Astrocyte (in vitro differentiated cells and primary cell): ENCODE measurements around the gene TRIM16. TPM values are rescaled to one million over a fixed set of nuclear protein-coding genes. Genes with fewer than 3 reads are reported as not detected.

Source experiments
- DNase-seq: peaks from one replicate; pipeline ENCODE4 v3.0.0-alpha.2; 2010; ENCODE audit warnings: low read depth
- FAIRE-seq: peaks from 2 replicates; lab custom pipeline; 2011; peaks lifted over from hg19 to GRCh38; lab: Jason Lieb, UNC
- H2AFZ ChIP-seq: 2 replicates; pipeline ENCODE4 v1.6.0; 2012; ENCODE audit warnings: low read depth, low read length, inconsistent platforms
- H3K27ac ChIP-seq: 2 replicates; pipeline ENCODE4 v1.5.1; 2011; ENCODE audit warnings: low read depth, low read length, inconsistent platforms
- H3K27me3 ChIP-seq: 2 replicates; pipeline ENCODE4 v1.6.0; 2011; ENCODE audit warnings: low read length, inconsistent platforms; ENCODE audit not compliant: insufficient read depth
- H3K36me3 ChIP-seq: 2 replicates; pipeline ENCODE4 v1.5.1; 2011; ENCODE audit warnings: low read length, inconsistent platforms; ENCODE audit not compliant: insufficient read depth
- H3K4me1 ChIP-seq: 2 replicates; pipeline ENCODE4 v1.5.1; 2011; ENCODE audit warnings: low read length, inconsistent platforms; ENCODE audit not compliant: insufficient read depth
- H3K4me2 ChIP-seq: 2 replicates; pipeline ENCODE4 v1.6.0; 2012; ENCODE audit warnings: low read length, inconsistent platforms
- H3K4me3 ChIP-seq: 2 replicates; pipeline ENCODE4 v1.5.1; 2011; ENCODE audit warnings: low read depth, mild to moderate bottlenecking, low read length, inconsistent platforms; ENCODE audit not compliant: insufficient read depth
- H3K79me2 ChIP-seq: 2 replicates; pipeline ENCODE4 v1.6.0; 2012; ENCODE audit warnings: mild to moderate bottlenecking, low read length, inconsistent platforms; ENCODE audit not compliant: insufficient read depth
- H3K9ac ChIP-seq: 2 replicates; pipeline ENCODE4 v1.6.0; 2012; ENCODE audit warnings: mild to moderate bottlenecking, low read length, inconsistent platforms
- H3K9me3 ChIP-seq: 2 replicates; pipeline ENCODE4 v1.5.1; 2012; ENCODE audit warnings: low read depth, mild to moderate bottlenecking, low read length, inconsistent platforms; ENCODE audit not compliant: insufficient read depth
- H4K20me1 ChIP-seq: 2 replicates; pipeline ENCODE4 v1.6.0; 2012; ENCODE audit warnings: low read length, inconsistent platforms; ENCODE audit not compliant: insufficient read depth
- H3K27ac Mint-ChIP-seq: one replicate; pipeline ENCODE4 v1.8.0; 2021; ENCODE audit warnings: mild to moderate bottlenecking, mixed read lengths; ENCODE audit not compliant: unreplicated experiment
- H3K27me3 Mint-ChIP-seq: one replicate; pipeline ENCODE4 v1.8.0; 2021; ENCODE audit warnings: low read depth, mixed read lengths; ENCODE audit not compliant: unreplicated experiment
- H3K36me3 Mint-ChIP-seq: one replicate; pipeline ENCODE4 v1.8.0; 2021; ENCODE audit warnings: low read depth, mixed read lengths; ENCODE audit not compliant: unreplicated experiment
- H3K4me1 Mint-ChIP-seq: one replicate; pipeline ENCODE4 v1.8.0; 2021; ENCODE audit warnings: low read depth, mixed read lengths; ENCODE audit not compliant: unreplicated experiment
- H3K4me3 Mint-ChIP-seq: one replicate; pipeline ENCODE4 v1.8.0; 2021; ENCODE audit warnings: mild to moderate bottlenecking, moderate library complexity, mixed read lengths; ENCODE audit not compliant: unreplicated experiment
- H3K9me3 Mint-ChIP-seq: one replicate; pipeline ENCODE4 v1.8.0; 2021; ENCODE audit warnings: mild to moderate bottlenecking, mixed read lengths; ENCODE audit not compliant: unreplicated experiment
- CTCF ChIP-seq: IDR thresholded peaks from 2 replicates; pipeline ENCODE4 v1.5.1; 2011; ENCODE audit warnings: low read depth, mild to moderate bottlenecking, inconsistent platforms, low read length, moderate library complexity; ENCODE audit not compliant: insufficient read depth
- EZH2 ChIP-seq: IDR thresholded peaks from 2 replicates; pipeline ENCODE4 v1.6.1; 2012; ENCODE audit warnings: mild to moderate bottlenecking, low read length, inconsistent platforms; ENCODE audit not compliant: insufficient read depth
- total RNA-seq: library from RNA; stranded (reverse); gene quantifications from 2 replicates; pipeline ENCODE4 v1.2.1, GENCODE V29; 2021

Gene TRIM16
- total RNA-seq, 1 donor from 2014 or later = 44.8 TPM

- no peaks in the 10 kb centered on the region for H3K9me3 Mint-ChIP-seq
- Histone ChIP-seq H3K4me2 (peak overlapping the region; percentile 94), H2AFZ (peak overlapping the region; percentile 37), H3K79me2 (peaks cover 33% of the 10 kb centered on the region), H3K27me3 (no peaks in the 10 kb centered on the region), H3K36me3 (no peaks in the 10 kb centered on the region), H3K4me1 (peaks cover 32% of the 10 kb centered on the region), H4K20me1 (no peaks in the 10 kb centered on the region), H3K9ac (peak overlapping the region; percentile 80), H3K9me3 (no peaks in the 10 kb centered on the region), H3K4me3 (peak overlapping the region; percentile 81), H3K27ac (peak overlapping the region; percentile 65)
- DNase-seq = peak; percentile 98
- H3K27me3 Mint-ChIP-seq = no peaks in the 10 kb centered on the region
- peak overlapping the region; percentile 75 for H3K27ac Mint-ChIP-seq
- TF ChIP-seq CTCF (no peak), EZH2 (no peak)
- peaks cover 63% of the 10 kb centered on the region for H3K4me1 Mint-ChIP-seq
- peak; percentile 91 for FAIRE-seq
- peaks cover 6% of the 10 kb centered on the region for H3K36me3 Mint-ChIP-seq
- peak overlapping the region; percentile 88 for H3K4me3 Mint-ChIP-seq
Measured at GRCh38 chr17:15651583-15652110, 32.5 kb downstream of the TRIM16 start.

GRCh38 chr17:15650741-15651582, 33.1 kb downstream of the TRIM16 start:
- DNase-seq = no peak

More at GRCh38 chr17:15650741-15651582, 33.1 kb downstream of the TRIM16 start:
- Histone ChIP-seq H3K27me3 (no peaks in the 10 kb centered on the region), H3K27ac (peak overlapping the region; percentile 61), H3K4me3 (peak overlapping the region; percentile 81), H2AFZ (peak overlapping the region; percentile 37), H3K9ac (peak overlapping the region; percentile 80), H3K36me3 (no peaks in the 10 kb centered on the region), H3K4me2 (peak overlapping the region; percentile 94), H3K9me3 (no peaks in the 10 kb centered on the region), H3K79me2 (peaks cover 33% of the 10 kb centered on the region), H4K20me1 (no peaks in the 10 kb centered on the region), H3K4me1 (peaks cover 34% of the 10 kb centered on the region)
- FAIRE-seq = no peak
- Mint-ChIP-seq H3K9me3 (no peaks in the 10 kb centered on the region), H3K27me3 (no peaks in the 10 kb centered on the region), H3K4me3 (peak overlapping the region; percentile 88), H3K27ac (peak overlapping the region; percentile 75), H3K4me1 (peaks cover 57% of the 10 kb centered on the region), H3K36me3 (peaks cover 6% of the 10 kb centered on the region)
- TF ChIP-seq EZH2 (no peak), CTCF (no peak)
